ENCODE data around the gene DNAJC9.

DNA sequence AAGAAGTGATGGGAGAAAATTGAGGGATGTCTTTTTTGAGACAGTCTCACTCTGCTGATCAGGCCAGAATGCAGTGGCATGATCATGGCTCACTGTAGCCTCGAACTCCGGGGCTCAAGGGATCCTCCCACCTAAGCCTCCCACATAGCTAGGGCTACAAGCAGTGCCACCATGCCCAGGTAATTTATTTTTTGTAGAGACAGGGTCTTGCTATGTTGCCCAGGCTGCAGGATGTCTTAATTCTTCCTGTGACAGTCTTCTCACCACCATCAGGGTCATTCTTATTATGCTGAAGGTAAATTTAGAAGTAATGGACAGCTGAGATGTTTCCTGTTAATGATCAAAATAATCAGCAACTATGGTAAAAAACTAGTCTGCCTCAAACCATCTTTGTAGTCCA lies 7.1 kb downstream of the DNAJC9 start:
- TF ChIP-seq, protein P1, sequence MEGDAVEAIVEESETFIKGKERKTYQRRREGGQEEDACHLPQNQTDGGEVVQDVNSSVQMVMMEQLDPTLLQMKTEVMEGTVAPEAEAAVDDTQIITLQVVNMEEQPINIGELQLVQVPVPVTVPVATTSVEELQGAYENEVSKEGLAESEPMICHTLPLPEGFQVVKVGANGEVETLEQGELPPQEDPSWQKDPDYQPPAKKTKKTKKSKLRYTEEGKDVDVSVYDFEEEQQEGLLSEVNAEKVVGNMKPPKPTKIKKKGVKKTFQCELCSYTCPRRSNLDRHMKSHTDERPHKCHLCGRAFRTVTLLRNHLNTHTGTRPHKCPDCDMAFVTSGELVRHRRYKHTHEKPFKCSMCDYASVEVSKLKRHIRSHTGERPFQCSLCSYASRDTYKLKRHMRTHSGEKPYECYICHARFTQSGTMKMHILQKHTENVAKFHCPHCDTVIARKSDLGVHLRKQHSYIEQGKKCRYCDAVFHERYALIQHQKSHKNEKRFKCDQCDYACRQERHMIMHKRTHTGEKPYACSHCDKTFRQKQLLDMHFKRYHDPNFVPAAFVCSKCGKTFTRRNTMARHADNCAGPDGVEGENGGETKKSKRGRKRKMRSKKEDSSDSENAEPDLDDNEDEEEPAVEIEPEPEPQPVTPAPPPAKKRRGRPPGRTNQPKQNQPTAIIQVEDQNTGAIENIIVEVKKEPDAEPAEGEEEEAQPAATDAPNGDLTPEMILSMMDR (conservative IDR thresholded peaks at IDR 0.05; ENCODE audit: low read depth, low read length): no peak
- no peak for TF ChIP-seq EZH2 (IDR thresholded peaks at IDR 0.05; ENCODE audit: low read length, unreplicated experiment)

Data from PC-3 (cell line).